RWPE1 (cell line): ENCODE measurements around the gene SUN1.

Experiments
- CTCF ChIA-PET: fragments of 350-600 bp; sonication (Branson Sonifier 250); formaldehyde crosslinking; extraction: SDS; loops from one replicate; lab custom pipeline; 2021; lab: Yijun Ruan, JAX
- POLR2A ChIA-PET: fragments of 400-600 bp; formaldehyde crosslinking; extraction: SDS; loops from one replicate; lab custom pipeline; 2020; ENCODE audit warnings: antibody characterized with exemption; ENCODE audit not compliant: low non-redundant PET; lab: Yijun Ruan, JAX
- DNase-seq: peaks from one replicate; pipeline ENCODE4 v3.0.0; 2012; ENCODE audit warnings: low spot score
- H3K27ac ChIP-seq: fragments of 450-650 bp; 2 replicates; pipeline ENCODE4 v1.5.1; 2017
- TF ChIP-seq, protein P1 (sequence below): fragments of 450-650 bp; conservative IDR thresholded peaks from 2 replicates; pipeline ENCODE4 v1.5.1; 2017; ENCODE audit warnings: low read depth, mild to moderate bottlenecking

Gene SUN1

DNA sequence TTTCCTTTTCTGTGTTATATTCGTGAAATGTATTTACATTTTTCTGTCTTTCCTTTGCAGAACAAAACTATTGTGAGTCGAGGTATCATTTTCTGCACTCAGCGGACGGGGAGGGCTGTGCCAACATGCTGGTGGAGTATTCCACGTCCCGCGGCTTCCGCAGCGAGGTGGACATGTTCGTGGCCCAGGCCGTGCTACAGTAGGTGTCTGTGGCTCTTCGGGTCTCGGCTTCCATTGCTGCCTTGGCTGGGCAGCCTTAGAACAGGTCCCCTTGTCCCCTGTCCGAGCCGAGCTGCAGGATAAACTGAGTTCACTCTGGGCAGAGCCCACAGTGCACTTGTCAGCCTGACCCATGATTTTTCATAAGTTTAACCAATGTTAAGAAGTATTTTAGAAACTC, 58.6 kb downstream of the SUN1 start:
- ChIA-PET POLR2A (no interaction called here), CTCF (no interaction called here)
- no peak for DNase-seq
- H3K27ac ChIP-seq: peak overlapping the region; percentile 21; the same call in 1 of the 2 replicates
- TF ChIP-seq, protein P1, sequence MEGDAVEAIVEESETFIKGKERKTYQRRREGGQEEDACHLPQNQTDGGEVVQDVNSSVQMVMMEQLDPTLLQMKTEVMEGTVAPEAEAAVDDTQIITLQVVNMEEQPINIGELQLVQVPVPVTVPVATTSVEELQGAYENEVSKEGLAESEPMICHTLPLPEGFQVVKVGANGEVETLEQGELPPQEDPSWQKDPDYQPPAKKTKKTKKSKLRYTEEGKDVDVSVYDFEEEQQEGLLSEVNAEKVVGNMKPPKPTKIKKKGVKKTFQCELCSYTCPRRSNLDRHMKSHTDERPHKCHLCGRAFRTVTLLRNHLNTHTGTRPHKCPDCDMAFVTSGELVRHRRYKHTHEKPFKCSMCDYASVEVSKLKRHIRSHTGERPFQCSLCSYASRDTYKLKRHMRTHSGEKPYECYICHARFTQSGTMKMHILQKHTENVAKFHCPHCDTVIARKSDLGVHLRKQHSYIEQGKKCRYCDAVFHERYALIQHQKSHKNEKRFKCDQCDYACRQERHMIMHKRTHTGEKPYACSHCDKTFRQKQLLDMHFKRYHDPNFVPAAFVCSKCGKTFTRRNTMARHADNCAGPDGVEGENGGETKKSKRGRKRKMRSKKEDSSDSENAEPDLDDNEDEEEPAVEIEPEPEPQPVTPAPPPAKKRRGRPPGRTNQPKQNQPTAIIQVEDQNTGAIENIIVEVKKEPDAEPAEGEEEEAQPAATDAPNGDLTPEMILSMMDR: no peak

DNA sequence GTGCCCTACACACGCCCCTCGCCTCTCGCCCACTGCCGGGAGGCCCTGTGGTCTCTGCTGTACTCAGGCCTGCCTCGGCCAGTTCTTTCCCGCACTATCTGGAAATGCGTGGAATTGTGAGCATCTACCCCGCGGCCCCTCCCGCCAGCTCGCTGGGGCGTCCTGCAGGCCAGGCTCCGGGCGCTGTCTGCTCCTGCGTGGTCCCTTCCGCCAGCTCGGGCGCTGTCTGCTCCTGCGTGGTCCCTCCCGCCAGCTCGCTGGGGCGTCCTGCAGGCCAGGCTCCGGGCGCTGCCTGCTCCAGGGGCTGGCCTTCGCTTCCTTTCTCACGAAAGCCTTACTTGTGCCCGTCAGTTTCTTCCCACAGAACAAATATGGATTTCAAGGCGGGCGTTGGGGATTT, 59.0 kb downstream of the SUN1 start:
- ChIA-PET CTCF (no interaction called here), POLR2A (no interaction called here)
- TF ChIP-seq, protein P1: no peak

DNA sequence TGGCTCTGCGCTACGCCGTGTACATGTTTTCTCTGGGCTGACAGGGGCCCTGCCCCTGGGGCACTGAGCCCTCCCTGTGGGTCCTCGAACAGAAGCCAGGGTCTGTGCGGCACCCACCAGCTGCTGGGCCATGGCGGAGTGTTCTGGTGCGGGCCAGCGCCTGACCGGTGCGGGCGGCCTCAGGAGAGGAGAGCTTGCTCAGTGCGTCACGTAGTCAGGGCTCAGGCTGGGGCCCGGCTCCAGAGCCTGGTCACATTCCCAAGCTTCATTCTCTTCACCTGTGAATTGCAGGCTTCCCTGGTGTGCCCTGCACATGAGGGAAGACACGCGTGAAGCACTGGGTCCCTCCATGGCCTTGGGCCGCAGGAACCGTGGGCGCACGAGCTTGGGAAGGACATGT, 59.5 kb downstream of the SUN1 start:
- no peak for DNase-seq
- peak overlapping the region; percentile 21; the same call in 1 of the 2 replicates for H3K27ac ChIP-seq
- ChIA-PET POLR2A (no interaction called here), CTCF (no interaction called here)
- TF ChIP-seq, protein P1: no peak

More for the DNA sequence above, 59.0 kb downstream of the SUN1 start:
- DNase-seq: no peak
- H3K27ac ChIP-seq: peak overlapping the region; percentile 21; the same call in 1 of the 2 replicates

DNA sequence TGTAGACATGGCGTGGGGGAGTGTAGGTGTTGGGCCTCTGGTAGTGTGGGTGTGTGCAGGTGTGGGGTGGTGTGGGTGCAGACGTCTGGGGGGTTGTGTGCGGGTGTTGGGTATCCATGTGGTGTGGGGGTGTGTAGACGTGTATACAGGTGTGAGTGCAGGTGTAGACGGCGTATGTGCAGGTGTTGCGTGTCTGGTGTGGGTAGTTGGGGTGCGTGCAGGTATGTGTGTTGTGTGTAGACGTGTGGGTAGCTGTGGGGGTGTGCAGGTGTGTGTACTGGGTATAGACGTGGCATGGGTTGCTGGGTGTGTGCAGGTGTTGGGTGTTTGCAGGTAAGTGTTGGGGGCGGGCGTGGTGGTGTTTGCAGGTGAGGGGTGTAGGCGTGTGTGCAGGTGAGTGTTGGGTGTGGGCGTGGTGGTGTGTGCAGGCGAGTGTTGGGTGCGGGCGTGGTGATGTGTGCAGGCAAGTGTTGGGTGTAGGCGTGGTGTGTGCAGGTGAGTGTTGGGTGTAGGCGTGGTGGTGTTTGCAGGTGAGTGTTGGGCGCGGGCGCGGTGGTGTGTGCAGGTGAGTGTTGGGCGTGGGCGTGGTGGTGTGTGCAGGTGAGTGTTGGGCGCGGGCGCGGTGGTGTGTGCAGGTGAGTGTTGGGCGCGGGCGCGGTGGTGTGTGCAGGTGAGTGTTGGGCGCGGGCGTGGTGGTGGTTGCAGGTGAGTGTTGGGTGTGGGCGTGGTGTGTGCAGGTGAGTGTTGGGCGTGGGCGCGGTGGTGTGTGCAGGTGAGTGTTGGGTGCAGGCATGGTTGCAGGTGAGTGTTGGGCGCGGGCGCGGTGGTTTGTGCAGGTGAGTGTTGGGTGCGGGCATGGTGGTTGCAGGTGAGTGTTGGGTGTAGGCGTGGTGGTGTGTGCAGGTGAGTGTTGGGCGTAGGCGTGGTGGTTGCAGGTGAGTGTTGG, 60.6 kb downstream of the SUN1 start:
- ChIA-PET POLR2A (no interaction called here), CTCF (no interaction called here)
- TF ChIP-seq, protein P1: no peak
- no peak for DNase-seq
- no peak overlapping the region for H3K27ac ChIP-seq

DNA sequence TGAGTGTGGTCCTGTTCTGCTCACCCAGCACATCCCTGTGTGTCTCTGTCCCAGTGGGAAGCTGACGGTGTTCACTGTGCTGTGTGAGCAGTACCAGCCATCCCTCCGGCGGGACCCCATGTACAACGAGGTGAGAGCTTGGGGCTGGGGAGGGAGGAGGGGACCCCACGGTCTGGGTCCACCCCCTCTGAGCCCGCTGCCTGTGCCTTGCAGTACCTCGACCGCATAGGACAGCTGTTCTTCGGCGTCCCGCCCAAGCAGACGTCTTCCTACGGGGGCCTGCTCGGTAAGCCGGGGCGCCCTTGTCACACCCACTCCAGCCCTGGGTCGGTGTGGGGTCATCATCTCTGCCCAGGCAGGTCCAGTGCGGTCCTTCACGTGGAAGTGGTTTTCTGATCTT, 61.4 kb downstream of the SUN1 start:
- TF ChIP-seq, protein P1: no peak
- ChIA-PET POLR2A (no interaction called here), CTCF (no interaction called here)
- no peak for DNase-seq
- peak overlapping the region; percentile 4 for H3K27ac ChIP-seq

DNA sequence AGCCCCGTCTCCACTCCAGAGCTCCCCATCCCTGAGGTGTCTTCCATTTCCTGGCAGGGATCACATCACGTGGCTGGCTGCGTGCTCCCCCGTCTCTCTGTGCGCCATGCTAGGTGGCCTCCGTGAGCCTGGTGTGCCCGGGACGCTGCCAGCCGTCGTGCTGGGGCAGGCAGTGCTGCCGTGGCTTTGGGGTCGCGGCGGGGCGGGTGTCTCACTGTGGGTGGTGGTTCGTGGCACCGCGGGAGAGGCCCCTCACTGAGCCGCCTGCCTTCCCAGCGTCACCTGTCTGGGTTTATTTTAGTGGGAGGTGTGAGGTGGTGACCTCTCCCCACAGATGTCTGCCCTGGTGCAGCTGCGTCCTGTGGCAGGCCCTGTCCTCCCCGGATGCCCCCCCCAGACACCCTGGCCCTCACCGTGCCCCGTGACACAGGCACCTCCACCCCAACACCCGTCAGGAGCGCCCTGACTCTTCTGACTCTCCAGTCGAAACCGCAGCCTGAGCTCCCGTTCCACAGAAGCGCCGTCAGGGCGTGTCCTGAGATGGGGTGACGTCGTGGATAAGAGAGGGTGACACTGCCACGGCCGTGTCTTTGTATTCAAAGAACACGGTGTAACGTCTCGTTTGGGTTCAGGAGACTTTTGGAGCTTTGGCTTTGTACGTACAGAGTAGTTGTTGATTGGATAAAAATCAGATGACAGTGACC, 62.0 kb downstream of the SUN1 start:
- ChIA-PET CTCF (no interaction called here), POLR2A (no interaction called here)
- TF ChIP-seq, protein P1: no peak
- peak overlapping the region; percentile 4 for H3K27ac ChIP-seq
- DNase-seq: no peak
